Psoas muscle (tissue), 8 donors: ENCODE measurements around the gene MCM8. TPM values are rescaled to one million over a fixed set of nuclear protein-coding genes. Genes with fewer than 3 reads are reported as not detected.

ENCODE experiments used
- ATAC-seq, 4 donors: fragments of 200-7000 bp; cut with Tn5 transposase; one replicate each; pipeline ENCODE4 v1.9.1; 2020; ENCODE audit warnings: moderate library complexity in 3 of 4, mild to moderate bottlenecking in 2 of 4
- DNase-seq, 2 donors: peaks; one replicate each; pipeline ENCODE4 v3.0.0-alpha.2; 2020
- H3K27ac ChIP-seq: fragments of 200-600 bp; one replicate; pipeline ENCODE4 v1.8.0; 2022
- H3K27me3 ChIP-seq, 3 donors: fragments of 200-600 bp in 1 of 3; one replicate each; pipeline versions ENCODE4 v1.6.1 to v1.8.0; 2013 to 2022; ENCODE audit warnings: low read length in 2 of 3, mild to moderate bottlenecking in 2 of 3, moderate library complexity in 1 of 3; ENCODE audit not compliant: insufficient read depth in 3 of 3
- H3K36me3 ChIP-seq, 2 donors: fragments of 200-600 bp in 1 of 2; one replicate each; pipeline versions ENCODE4 v1.6.1 to v1.8.0; 2013 to 2022; ENCODE audit warnings: low read depth in 1 of 2, mild to moderate bottlenecking in 1 of 2, moderate library complexity in 1 of 2; ENCODE audit not compliant: insufficient read depth in 1 of 2
- H3K4me1 ChIP-seq: fragments of 200-600 bp; one replicate; pipeline ENCODE4 v1.8.0; 2022
- H3K4me3 ChIP-seq: fragments of 200-600 bp; one replicate; pipeline ENCODE4 v1.8.0; 2022; ENCODE audit warnings: mild to moderate bottlenecking
- H3K9me3 ChIP-seq: fragments of 200-600 bp; one replicate; pipeline ENCODE4 v1.8.0; 2022
- WGBS, 3 donors: extraction: QIAGEN DNeasy Blood & Tissue Kit; methylation state at CpG; one replicate each; pipeline versions ENCODE4 v1.1.6 to v1.1.7; 2013; 5-methylcytosine and 5-hydroxymethylcytosine counted together
- intact Hi-C, 2 donors: fragments of 100-400 bp; cut with DNase I; formaldehyde crosslinking; loops; one replicate each; pipeline versions ENCODE4 v1.11.0 to v1.14.2; 2022
- polyA plus RNA-seq, 3 donors: library from polyadenylated mRNA; stranded (reverse); fragments of 200-250 nt; gene quantifications; one replicate each; pipeline ENCODE4 v1.2.3, GENCODE V29; 2013
- total RNA-seq, 4 donors: library from RNA; stranded (reverse); fragmentation: NEBNext Ultra II Directional in 2 of 4; extraction: Animal tissue kit (Norgen Biotek cat#: 25700) in 2 of 4; gene quantifications; one replicate each; pipeline versions ENCODE4 v1.2.1 to v1.2.4, GENCODE V29; 2021 to 2023
- TF ChIP-seq, protein P1 (sequence below): fragments of 200-600 bp; IDR thresholded peaks from one replicate; pipeline ENCODE4 v1.8.0; 2022; ENCODE audit warnings: antibody characterized with exemption
- donor health status: healthy with polysubstance abuse.
- donor health status: DM: no; HTN: no; CAD: no; lungs with moderate emphysema.
- donor health status: Bipolar disorder and iron deficiency.
- donor health status: healthy.
- donor health status: DM: yes; HTN: yes; CAD: no.
- donor health status: DM: no; HTN: no; CAD: no.
- donor health status: DM: no; HTN: no; CAD: no.
- donor health status: DM: yes; HTN: yes; CAD: no.

MCM8 gene
- total and polyA plus RNA-seq, 7 donors: 2.9 to 14.8 (median 6.2) TPM

DNA sequence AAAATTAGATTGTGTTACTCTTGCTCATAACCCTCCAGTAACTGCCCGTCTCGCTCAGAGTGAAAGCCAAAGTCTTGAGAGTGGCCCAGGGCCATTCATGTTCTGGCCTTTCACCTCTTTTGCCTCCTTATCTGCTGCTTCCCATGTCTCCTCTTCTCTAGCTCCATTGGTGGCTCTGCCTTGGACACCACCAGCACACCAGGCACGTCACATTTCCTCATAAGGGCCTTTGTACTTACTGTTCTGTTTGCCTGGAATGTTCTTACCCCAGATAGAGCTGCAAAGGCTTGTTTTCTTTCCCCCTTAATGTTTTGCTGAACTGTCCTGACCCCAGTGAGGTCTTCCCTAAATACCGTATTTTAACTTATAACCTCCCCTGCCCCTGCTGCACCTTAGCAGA, 29.3 kb downstream of the MCM8 start:
- DNase-seq: no peak
- intact Hi-C loops: no loop called here
- Histone ChIP-seq H3K4me3 (no peak overlapping the region), H3K36me3 (peaks cover 5 to 75% of the 10 kb centered on the region in 2 donors), H3K4me1 (no peaks in the 10 kb centered on the region), H3K27me3 (no peaks in the 10 kb centered on the region), H3K9me3 (no peaks in the 10 kb centered on the region), H3K27ac (no peak overlapping the region)
- TF ChIP-seq, protein P1, sequence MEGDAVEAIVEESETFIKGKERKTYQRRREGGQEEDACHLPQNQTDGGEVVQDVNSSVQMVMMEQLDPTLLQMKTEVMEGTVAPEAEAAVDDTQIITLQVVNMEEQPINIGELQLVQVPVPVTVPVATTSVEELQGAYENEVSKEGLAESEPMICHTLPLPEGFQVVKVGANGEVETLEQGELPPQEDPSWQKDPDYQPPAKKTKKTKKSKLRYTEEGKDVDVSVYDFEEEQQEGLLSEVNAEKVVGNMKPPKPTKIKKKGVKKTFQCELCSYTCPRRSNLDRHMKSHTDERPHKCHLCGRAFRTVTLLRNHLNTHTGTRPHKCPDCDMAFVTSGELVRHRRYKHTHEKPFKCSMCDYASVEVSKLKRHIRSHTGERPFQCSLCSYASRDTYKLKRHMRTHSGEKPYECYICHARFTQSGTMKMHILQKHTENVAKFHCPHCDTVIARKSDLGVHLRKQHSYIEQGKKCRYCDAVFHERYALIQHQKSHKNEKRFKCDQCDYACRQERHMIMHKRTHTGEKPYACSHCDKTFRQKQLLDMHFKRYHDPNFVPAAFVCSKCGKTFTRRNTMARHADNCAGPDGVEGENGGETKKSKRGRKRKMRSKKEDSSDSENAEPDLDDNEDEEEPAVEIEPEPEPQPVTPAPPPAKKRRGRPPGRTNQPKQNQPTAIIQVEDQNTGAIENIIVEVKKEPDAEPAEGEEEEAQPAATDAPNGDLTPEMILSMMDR: no peak
- 98 to 100% (median 99%) methylated on average over 4 of the region's 4 CpGs for WGBS, 3 donors
- no peak for ATAC-seq

DNA sequence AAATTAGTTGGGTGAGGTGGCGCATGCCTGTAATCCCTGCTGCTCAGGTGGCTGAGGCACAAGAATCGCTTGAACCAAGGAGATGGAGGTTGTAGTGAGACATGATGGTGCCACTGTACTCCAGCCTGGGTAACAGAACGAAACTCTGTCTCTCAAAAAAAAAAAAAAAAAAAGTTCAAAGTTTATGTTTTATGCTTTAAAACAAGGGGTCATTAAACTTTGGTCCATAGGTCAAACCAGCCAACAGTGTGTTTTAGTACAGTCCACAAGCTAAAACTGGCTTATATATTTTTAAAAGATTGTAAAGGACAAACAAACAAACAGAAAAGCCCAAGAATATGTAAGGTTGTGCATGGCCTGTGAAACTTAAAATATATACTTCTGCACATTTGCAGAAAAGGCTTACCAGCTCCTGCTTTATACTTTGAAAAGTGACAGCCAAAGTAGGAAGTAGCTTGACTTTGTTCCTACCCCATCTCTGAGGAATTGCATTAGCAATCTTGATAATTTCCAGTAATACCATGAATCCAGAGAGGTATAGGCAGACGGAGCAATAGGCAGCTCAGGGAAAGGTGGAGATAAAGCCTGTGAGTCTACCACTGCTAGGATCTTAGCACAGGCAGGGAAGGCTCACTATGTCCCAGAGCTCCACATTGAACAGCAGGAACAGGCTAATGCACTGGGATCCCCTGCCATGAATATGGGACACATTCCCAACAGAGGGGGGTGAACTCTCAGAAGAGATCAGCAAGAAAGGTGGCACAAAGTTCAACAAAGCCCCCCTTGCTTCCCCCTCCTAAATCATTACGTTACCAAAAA, 30.5 kb downstream of the MCM8 start:
- DNase-seq (no peak), ATAC-seq (no peak)
- Histone ChIP-seq H3K4me3 (no peak overlapping the region), H3K9me3 (no peaks in the 10 kb centered on the region), H3K27ac (no peak overlapping the region), H3K36me3 (peaks cover 5 to 75% of the 10 kb centered on the region in 2 donors), H3K27me3 (no peaks in the 10 kb centered on the region), H3K4me1 (no peaks in the 10 kb centered on the region)
- intact Hi-C loops: no loop called here
- WGBS, 3 donors: 77 to 84% (median 77%) methylated on average over 5 of the region's 5 CpGs
- TF ChIP-seq, protein P1: no peak

DNA sequence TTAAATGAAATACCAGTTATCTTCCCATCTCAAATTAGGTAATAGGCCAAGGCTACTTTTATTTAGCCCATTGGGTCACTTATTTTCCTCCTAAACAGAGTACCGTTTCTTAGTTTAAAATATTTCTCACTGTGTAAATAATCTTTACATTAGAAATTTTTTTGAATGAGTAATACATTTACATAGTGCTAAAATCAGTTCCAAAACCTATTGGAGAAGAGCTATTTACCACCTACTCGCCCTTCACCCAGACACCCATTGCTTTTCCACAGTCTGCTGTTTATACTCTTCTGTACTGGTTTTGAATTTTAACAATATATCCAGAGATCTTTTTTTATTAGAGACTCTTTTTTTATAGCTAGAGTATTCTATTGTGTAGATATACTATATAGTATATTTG, 36.9 kb downstream of the MCM8 start:
- intact Hi-C loops: no loop called here
- H3K4me1 ChIP-seq: no peaks in the 10 kb centered on the region
- ATAC-seq (no peak), DNase-seq (no peak)
- H3K27ac ChIP-seq: no peak overlapping the region
- peaks cover 4 to 81% of the 10 kb centered on the region in 2 donors for H3K36me3 ChIP-seq
- TF ChIP-seq, protein P1: no peak
- no peak overlapping the region for H3K4me3 ChIP-seq
- WGBS, 3 donors: 91 to 98% (median 97%) methylated on average over 2 of the region's 2 CpGs
- H3K9me3 ChIP-seq: no peaks in the 10 kb centered on the region
- no peaks in the 10 kb centered on the region for H3K27me3 ChIP-seq

DNA sequence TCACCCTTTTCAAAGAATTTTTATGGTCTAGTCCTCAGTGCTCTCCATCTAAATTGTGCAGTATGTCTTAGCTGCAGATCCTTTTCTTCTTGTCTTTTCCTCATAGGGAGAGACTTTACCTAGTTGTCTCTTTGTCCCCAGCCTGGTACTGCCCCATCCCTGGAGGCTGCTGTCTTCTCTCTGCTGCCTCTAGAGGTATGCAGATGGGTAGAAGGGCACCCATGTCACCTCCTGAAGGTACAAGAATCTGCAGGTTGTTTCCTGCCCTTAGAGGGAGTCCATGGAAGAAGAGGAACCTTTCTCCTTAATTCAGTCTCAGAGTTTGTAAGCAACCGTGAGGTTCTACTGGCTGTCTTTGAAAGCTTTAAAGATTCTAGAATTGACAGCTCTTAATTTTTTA, 39.1 kb downstream of the MCM8 start:
- Histone ChIP-seq H3K4me3 (no peak overlapping the region), H3K27me3 (no peaks in the 10 kb centered on the region), H3K4me1 (no peaks in the 10 kb centered on the region), H3K9me3 (no peaks in the 10 kb centered on the region), H3K27ac (no peak overlapping the region), H3K36me3 (peaks cover 4 to 68% of the 10 kb centered on the region in 2 donors)
- no peak for DNase-seq
- 96 to 100% (median 97%) methylated on average over 1 of the region's 1 CpG for WGBS, 3 donors
- intact Hi-C loops: no loop called here
- TF ChIP-seq, protein P1: no peak
- ATAC-seq: no peak
